GM19238 (cell line): ENCODE measurements around the gene HOXA7.

Experiments
- DNase-seq: peaks from one replicate; pipeline ENCODE4 v3.0.0; 2011; ENCODE audit warnings: low spot score; ENCODE audit not compliant: insufficient read length

HOXA7 gene

GRCh38 chr7:27148031-27148755, 8.3 kb downstream of the HOXA7 start:
- DNase-seq = no peak

- no peak for DNase-seq
Measured at GRCh38 chr7:27147199-27148030, 9.1 kb downstream of the HOXA7 start, which contains the start of gene HOXA6. Gene HOXA6 (minus strand): TSS chr7:27147774. CDS start chr7:27147749, 25 bp downstream.

- no peak for DNase-seq
Measured at GRCh38 chr7:27146491-27147198, 9.8 kb downstream of the HOXA7 start.

- no peak for DNase-seq
Measured at GRCh38 chr7:27145914-27146412, 10.5 kb downstream of the HOXA7 start.

GRCh38 chr7:27145165-27145913, 11.1 kb downstream of the HOXA7 start:
- DNase-seq = no peak

- no peak for DNase-seq
Measured at GRCh38 chr7:27144781-27145164, 11.7 kb downstream of the HOXA7 start.

GRCh38 chr7:27143950-27144780, 12.3 kb downstream of the HOXA7 start:
- DNase-seq = no peak

GRCh38 chr7:27143023-27143949, 13.2 kb downstream of the HOXA7 start, which contains the start of gene HOXA5:
Gene HOXA5 (minus strand): TSS chr7:27143681. CDS start chr7:27143607, 74 bp downstream.
- DNase-seq = no peak

GRCh38 chr7:27142580-27143022, 13.9 kb downstream of the HOXA7 start:
- DNase-seq = no peak

- DNase-seq = no peak
Measured at GRCh38 chr7:27141923-27142579, 14.4 kb downstream of the HOXA7 start.

- no peak for DNase-seq
Measured at GRCh38 chr7:27141137-27141922, 15.1 kb downstream of the HOXA7 start.

- no peak for DNase-seq
Measured at GRCh38 chr7:27140126-27140857, 16.2 kb downstream of the HOXA7 start.

- DNase-seq = no peak
Measured at GRCh38 chr7:27139334-27140125, 16.9 kb downstream of the HOXA7 start.

GRCh38 chr7:27138985-27139333, 17.5 kb downstream of the HOXA7 start:
- DNase-seq = no peak

GRCh38 chr7:27138472-27138871, 18.0 kb downstream of the HOXA7 start:
- no peak for DNase-seq

GRCh38 chr7:27137640-27138315, 18.7 kb downstream of the HOXA7 start:
- DNase-seq = no peak
